HCT116 (cell line): ENCODE data around the gene TBRG4. TPM values are rescaled to one million over a fixed set of nuclear protein-coding genes. Genes with fewer than 3 reads are reported as not detected.

Source experiments
- ATAC-seq: fragments of 200-7000 bp; cut with Tn5 transposase; 2 replicates; pipeline ENCODE4 v1.9.1; 2020; ENCODE audit warnings: mild to moderate bottlenecking, moderate library complexity
- BruUV-seq: library from RNA; stranded (reverse); fragments of 400-500 nt; replicated peaks from 2 replicates; lab custom pipeline; 2021; lab: Mats Ljungman, UMichigan
- CTCF ChIA-PET: fragments of 300-600 bp; sonication (Branson Sonifier 250); formaldehyde crosslinking; loops from one replicate; lab custom pipeline; 2021; ENCODE audit warnings: antibody characterized with exemption; lab: Charles Lee
- POLR2A ChIA-PET: fragments of 300-600, 350-600 bp; sonication (Branson Sonifier 250); formaldehyde crosslinking; loops from one replicate; lab custom pipeline; 2021; ENCODE audit warnings: antibody characterized with exemption; lab: Charles Lee
- RAD21 ChIA-PET, 2 experiments: fragments of 300-600 bp; sonication (Branson Sonifier 250); formaldehyde crosslinking; loops; one replicate each; lab custom pipeline; 2023; ENCODE audit warnings: low total read pairs in 2 of 2; ENCODE audit not compliant: uncharacterized antibody in 2 of 2, unreplicated experiment in 2 of 2, low non-redundant PET in 1 of 2; lab: Charles Lee
- DNase-seq: peaks from one replicate; pipeline ENCODE4 v3.0.0-alpha.2; 2010; ENCODE audit warnings: low read depth, low spot score
- H2AFZ ChIP-seq: fragments of 200-600 bp; shearing (Covaris generic), sonication (generic); 2 replicates; pipeline ENCODE4 v1.6.1; 2017; ENCODE audit warnings: low read depth, mixed run types, mixed read lengths, antibody characterized with exemption, low read length; ENCODE audit not compliant: poor library complexity, severe bottlenecking
- H3K27ac ChIP-seq: 2 replicates; pipeline ENCODE4 v1.5.1; 2012; ENCODE audit warnings: low read depth, low read length
- H3K27me3 ChIP-seq: fragments of 200-600 bp; sonication (generic); 2 replicates; pipeline ENCODE4 v1.6.1; 2016; ENCODE audit warnings: mixed run types, low read length, mixed read lengths; ENCODE audit not compliant: insufficient read depth
- H3K36me3 ChIP-seq, 2 experiments: fragments of 200-500 bp in 1 of 2; fragments of 200-600 bp in 1 of 2; sonication (Bioruptor generic) in 1 of 2; sonication (generic) in 1 of 2; 2 replicates each; pipeline versions ENCODE4 v1.5.1 to v1.6.1; 2014 to 2016; ENCODE audit warnings: low read length in 2 of 2, inconsistent platforms in 1 of 2, mixed read lengths in 1 of 2, mixed run types in 1 of 2; ENCODE audit not compliant: insufficient read depth in 2 of 2, control insufficient read depth in 1 of 2
- H3K4me1 ChIP-seq, 2 experiments: fragments of 200-600 bp in 1 of 2; sonication (generic) in 1 of 2; 2 replicates each; pipeline versions ENCODE4 v1.5.1 to v1.6.1; 2012 to 2017; ENCODE audit warnings: low read length in 2 of 2, inconsistent platforms in 1 of 2, mild to moderate bottlenecking in 1 of 2, mixed read lengths in 1 of 2, mixed run types in 1 of 2, moderate library complexity in 1 of 2; ENCODE audit not compliant: insufficient read depth in 2 of 2, control insufficient read depth in 1 of 2
- H3K4me2 ChIP-seq: fragments of 200-600 bp; sonication (generic); 2 replicates; pipeline ENCODE4 v1.6.1; 2017; ENCODE audit warnings: mixed run types, low read length, mixed read lengths
- H3K4me3 ChIP-seq, 2 experiments: fragments of 200-600 bp in 1 of 2; sonication (generic) in 1 of 2; replicated peaks in 1 of 2; 2 replicates each; pipeline ENCODE4 v1.5.1; 2011 to 2016; ENCODE audit warnings: low read length in 2 of 2, control low read depth in 1 of 2, low read depth in 1 of 2, mild to moderate bottlenecking in 1 of 2, mixed read lengths in 1 of 2, mixed run types in 1 of 2
- H3K79me2 ChIP-seq: fragments of 200-600 bp; sonication (generic); 2 replicates; pipeline ENCODE4 v1.6.1; 2017; ENCODE audit warnings: mild to moderate bottlenecking, mixed run types, low read length, moderate library complexity, mixed read lengths; ENCODE audit not compliant: insufficient read depth
- H3K9ac ChIP-seq: fragments of 200-600 bp; sonication (generic); 2 replicates; pipeline ENCODE4 v1.6.1; 2016; ENCODE audit warnings: low read length, mixed read lengths
- H3K9me2 ChIP-seq: fragments of 200-600 bp; sonication (generic), shearing (Covaris generic); 2 replicates; pipeline ENCODE4 v1.6.1; 2017; ENCODE audit warnings: mixed run types, mild to moderate bottlenecking, moderate library complexity; ENCODE audit not compliant: insufficient read depth
- H3K9me3 ChIP-seq, 2 experiments: fragments of 200-500 bp in 1 of 2; fragments of 200-600 bp in 1 of 2; sonication (Bioruptor generic) in 1 of 2; sonication (generic) in 1 of 2; 2 replicates each; pipeline ENCODE4 v1.6.1; 2014 to 2017; ENCODE audit warnings: low read length in 2 of 2, mixed read lengths in 2 of 2, inconsistent platforms in 1 of 2, low read depth in 1 of 2, mild to moderate bottlenecking in 1 of 2, mixed run types in 1 of 2, moderate library complexity in 1 of 2; ENCODE audit not compliant: control insufficient read depth in 1 of 2, insufficient read depth in 1 of 2
- H4K20me1 ChIP-seq: fragments of 200-600 bp; sonication (generic), shearing (Covaris generic); 2 replicates; pipeline ENCODE4 v1.6.1; 2017; ENCODE audit warnings: mixed run types, mild to moderate bottlenecking, moderate library complexity; ENCODE audit not compliant: insufficient read depth
- POLR2A ChIP-seq: IDR thresholded peaks from 2 replicates; pipeline ENCODE4 v1.7.0; 2011; ENCODE audit warnings: borderline replicate concordance; ENCODE audit not compliant: insufficient read depth, insufficient read length; ENCODE audit errors: extremely low read depth
- POLR2AphosphoS5 ChIP-seq: IDR thresholded peaks from 2 replicates; pipeline ENCODE4 v1.6.1; 2011; ENCODE audit warnings: mild to moderate bottlenecking, low read depth, low read length, moderate library complexity
- SP1 ChIP-seq: IDR thresholded peaks from 2 replicates; pipeline ENCODE4 v1.6.1; 2012; ENCODE audit warnings: low read depth
- SRF ChIP-seq: IDR thresholded peaks from 2 replicates; pipeline ENCODE4 v1.6.1; 2012; ENCODE audit warnings: low read depth
- TCF7L2 ChIP-seq: IDR thresholded peaks from 2 replicates; pipeline ENCODE4 v1.7.0; 2011; ENCODE audit warnings: borderline replicate concordance, inconsistent platforms; ENCODE audit not compliant: insufficient read depth, insufficient read length; ENCODE audit errors: extremely low read depth
- ZFX ChIP-seq: fragments of 450-650 bp; IDR thresholded peaks from 2 replicates; pipeline ENCODE4 v1.6.1; 2017
- intact Hi-C: fragments of 100-400 bp; cut with micrococcal nuclease; formaldehyde crosslinking; loops from 2 replicates; pipeline ENCODE4 v1.10.0; 2022
- total RNA-seq: library from RNA; stranded (reverse); gene quantifications from one replicate; pipeline ENCODE4 v1.2.1, GENCODE V29; 2021; ENCODE audit not compliant: unreplicated experiment
- TF ChIP-seq, protein P1 (sequence below): IDR thresholded peaks from 2 replicates; pipeline ENCODE4 v1.6.1; 2011; ENCODE audit warnings: mild to moderate bottlenecking, low read length, moderate library complexity; ENCODE audit not compliant: insufficient replicate concordance; ENCODE audit errors: extremely low read depth
- TF ChIP-seq, protein P2 (sequence below): IDR thresholded peaks from 2 replicates; pipeline ENCODE4 v1.6.1; 2012; ENCODE audit warnings: low read depth
- TF ChIP-seq, protein P3 (sequence below), 3 experiments: fragments of 200-600 bp in 1 of 3; sonication (generic) in 1 of 3; IDR thresholded peaks in 2 of 3; conservative IDR thresholded peaks in 1 of 3; 2 replicates each; pipeline ENCODE4 v1.5.1; 2012 to 2017; ENCODE audit warnings: low read depth in 2 of 3, low read length in 2 of 3, antibody characterized with exemption in 1 of 3, borderline replicate concordance in 1 of 3, control low read depth in 1 of 3, mild to moderate bottlenecking in 1 of 3, mixed read lengths in 1 of 3, mixed run types in 1 of 3, moderate library complexity in 1 of 3; ENCODE audit not compliant: insufficient read depth in 1 of 3

Gene TBRG4
- total RNA-seq, 1 experiment from 2014 or later, result 136 TPM

DNA sequence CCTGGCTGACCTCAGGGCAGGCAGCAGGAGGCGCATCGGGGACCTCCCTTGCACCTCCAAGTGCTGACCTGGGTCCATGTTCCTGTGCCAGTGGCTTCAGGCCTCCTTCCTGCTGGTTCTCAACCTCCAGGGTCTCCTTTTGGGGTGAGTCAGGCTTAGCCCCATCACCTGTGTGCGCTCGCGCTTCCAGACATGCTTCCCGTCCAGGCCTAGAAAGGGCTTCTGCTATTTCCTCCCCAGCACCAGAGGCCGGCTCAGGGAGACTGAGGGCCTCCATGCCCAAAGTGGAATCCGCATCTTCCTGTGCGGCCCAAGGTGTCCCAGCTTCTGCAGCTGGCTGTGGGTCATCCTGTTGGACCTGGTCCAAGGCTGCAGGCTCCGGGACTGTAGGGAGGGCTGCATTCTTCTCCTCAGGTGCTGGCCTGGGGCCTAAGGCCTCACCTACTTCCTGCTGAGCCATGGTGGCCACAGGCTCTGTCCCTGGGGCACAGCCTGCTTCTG, 28.6 kb downstream of the TBRG4 start:
- Histone ChIP-seq H4K20me1 (no peaks in the 10 kb centered on the region), H3K4me3 (no peak overlapping the region), H3K4me2 (0 out of 2 replicates have a peak overlapping the region, but pooled peaks have one; percentile 18), H3K9me3 (no peaks in the 10 kb centered on the region), H3K36me3 (no peaks in the 10 kb centered on the region), H3K9me2 (no peaks in the 10 kb centered on the region), H3K9ac (0 out of 2 replicates have a peak overlapping the region, but pooled peaks have one; percentile 23), H3K4me1 (peaks cover 6% of the 10 kb centered on the region in 2 experiments; a peak in 3 of 4 replicates), H3K27me3 (no peaks in the 10 kb centered on the region), H3K79me2 (no peaks in the 10 kb centered on the region), H3K27ac (no peak overlapping the region; the same call in 1 of the 2 replicates), H2AFZ (no peak overlapping the region)
- BruUV-seq, result no TSS peak
- ChIA-PET POLR2A (no interaction called here), RAD21 (no interaction called here), CTCF (no interaction called here)
- DNase-seq (no peak), ATAC-seq (peak; percentile 39)
- TF ChIP-seq ZFX (0 out of 2 replicates have a peak, but pooled peaks have one; percentile 20), SP1 (no peak), POLR2A (no peak)
- intact Hi-C loops, result no loop called here

DNA sequence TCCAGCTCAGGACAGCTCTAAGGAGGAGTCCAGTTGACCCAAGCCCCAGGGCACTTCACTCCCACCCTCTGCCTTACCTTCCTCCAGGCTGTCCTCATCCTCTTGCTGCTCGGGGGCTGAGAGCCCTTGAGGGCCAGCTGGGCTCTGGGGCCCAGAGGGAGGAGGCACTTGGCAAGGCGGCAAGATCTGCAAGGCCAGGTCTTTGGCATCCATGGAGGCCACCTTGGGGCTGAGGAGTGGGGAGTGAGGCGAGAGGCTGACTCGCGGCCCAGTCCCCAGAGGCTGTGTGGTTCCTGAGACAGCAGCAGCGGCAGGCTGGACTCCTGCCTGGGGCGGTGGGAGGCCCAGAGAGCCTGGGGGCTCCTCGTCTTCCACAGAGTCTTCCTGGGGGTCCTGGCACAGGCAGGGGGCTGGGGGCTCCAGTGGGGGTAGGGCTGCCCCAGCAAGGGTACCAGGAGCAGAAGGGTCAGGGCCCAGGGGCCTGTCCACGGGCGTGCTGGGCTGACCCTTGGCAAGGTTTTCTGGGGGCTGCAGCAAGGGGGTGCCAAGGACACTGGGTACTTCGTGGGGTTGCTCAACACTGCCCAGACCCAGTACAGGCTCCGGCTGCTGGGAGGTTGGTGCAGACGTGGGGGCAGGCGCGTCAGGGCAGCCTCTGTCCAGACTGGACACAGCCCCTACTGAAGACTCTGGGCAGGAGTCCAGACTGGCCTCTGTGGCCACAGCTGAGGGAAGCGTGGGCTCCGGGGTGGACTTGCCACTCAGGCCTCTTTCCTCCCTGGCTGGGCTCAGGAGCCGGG, 29.3 kb downstream of the TBRG4 start:
- Histone ChIP-seq H4K20me1 (no peaks in the 10 kb centered on the region), H3K27me3 (no peaks in the 10 kb centered on the region), H3K9me3 (no peaks in the 10 kb centered on the region), H3K9me2 (no peaks in the 10 kb centered on the region), H3K9ac (no peak overlapping the region), H3K4me2 (no peak overlapping the region), H3K36me3 (no peaks in the 10 kb centered on the region), H3K4me1 (peaks cover 6% of the 10 kb centered on the region in 2 experiments; a peak in 3 of 4 replicates), H3K27ac (no peak overlapping the region; the same call in 1 of the 2 replicates), H3K79me2 (no peaks in the 10 kb centered on the region), H2AFZ (no peak overlapping the region), H3K4me3 (no peak overlapping the region)
- POLR2A ChIA-PET, result no interaction called here
- CTCF ChIA-PET, result no interaction called here
- no TSS peak for BruUV-seq
- intact Hi-C loops, result no loop called here
- 0 out of 2 replicates have a peak, but pooled peaks have one; percentile 10 for ATAC-seq
- DNase-seq, result no peak
- RAD21 ChIA-PET, result no interaction called here
- TF ChIP-seq TCF7L2 (no peak), POLR2AphosphoS5 (no peak), SRF (no peak), POLR2A (no peak)
- TF ChIP-seq, protein P1, sequence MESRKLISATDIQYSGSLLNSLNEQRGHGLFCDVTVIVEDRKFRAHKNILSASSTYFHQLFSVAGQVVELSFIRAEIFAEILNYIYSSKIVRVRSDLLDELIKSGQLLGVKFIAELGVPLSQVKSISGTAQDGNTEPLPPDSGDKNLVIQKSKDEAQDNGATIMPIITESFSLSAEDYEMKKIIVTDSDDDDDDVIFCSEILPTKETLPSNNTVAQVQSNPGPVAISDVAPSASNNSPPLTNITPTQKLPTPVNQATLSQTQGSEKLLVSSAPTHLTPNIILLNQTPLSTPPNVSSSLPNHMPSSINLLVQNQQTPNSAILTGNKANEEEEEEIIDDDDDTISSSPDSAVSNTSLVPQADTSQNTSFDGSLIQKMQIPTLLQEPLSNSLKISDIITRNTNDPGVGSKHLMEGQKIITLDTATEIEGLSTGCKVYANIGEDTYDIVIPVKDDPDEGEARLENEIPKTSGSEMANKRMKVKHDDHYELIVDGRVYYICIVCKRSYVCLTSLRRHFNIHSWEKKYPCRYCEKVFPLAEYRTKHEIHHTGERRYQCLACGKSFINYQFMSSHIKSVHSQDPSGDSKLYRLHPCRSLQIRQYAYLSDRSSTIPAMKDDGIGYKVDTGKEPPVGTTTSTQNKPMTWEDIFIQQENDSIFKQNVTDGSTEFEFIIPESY, result no peak
- TF ChIP-seq, protein P2, sequence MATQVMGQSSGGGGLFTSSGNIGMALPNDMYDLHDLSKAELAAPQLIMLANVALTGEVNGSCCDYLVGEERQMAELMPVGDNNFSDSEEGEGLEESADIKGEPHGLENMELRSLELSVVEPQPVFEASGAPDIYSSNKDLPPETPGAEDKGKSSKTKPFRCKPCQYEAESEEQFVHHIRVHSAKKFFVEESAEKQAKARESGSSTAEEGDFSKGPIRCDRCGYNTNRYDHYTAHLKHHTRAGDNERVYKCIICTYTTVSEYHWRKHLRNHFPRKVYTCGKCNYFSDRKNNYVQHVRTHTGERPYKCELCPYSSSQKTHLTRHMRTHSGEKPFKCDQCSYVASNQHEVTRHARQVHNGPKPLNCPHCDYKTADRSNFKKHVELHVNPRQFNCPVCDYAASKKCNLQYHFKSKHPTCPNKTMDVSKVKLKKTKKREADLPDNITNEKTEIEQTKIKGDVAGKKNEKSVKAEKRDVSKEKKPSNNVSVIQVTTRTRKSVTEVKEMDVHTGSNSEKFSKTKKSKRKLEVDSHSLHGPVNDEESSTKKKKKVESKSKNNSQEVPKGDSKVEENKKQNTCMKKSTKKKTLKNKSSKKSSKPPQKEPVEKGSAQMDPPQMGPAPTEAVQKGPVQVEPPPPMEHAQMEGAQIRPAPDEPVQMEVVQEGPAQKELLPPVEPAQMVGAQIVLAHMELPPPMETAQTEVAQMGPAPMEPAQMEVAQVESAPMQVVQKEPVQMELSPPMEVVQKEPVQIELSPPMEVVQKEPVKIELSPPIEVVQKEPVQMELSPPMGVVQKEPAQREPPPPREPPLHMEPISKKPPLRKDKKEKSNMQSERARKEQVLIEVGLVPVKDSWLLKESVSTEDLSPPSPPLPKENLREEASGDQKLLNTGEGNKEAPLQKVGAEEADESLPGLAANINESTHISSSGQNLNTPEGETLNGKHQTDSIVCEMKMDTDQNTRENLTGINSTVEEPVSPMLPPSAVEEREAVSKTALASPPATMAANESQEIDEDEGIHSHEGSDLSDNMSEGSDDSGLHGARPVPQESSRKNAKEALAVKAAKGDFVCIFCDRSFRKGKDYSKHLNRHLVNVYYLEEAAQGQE, result no peak
- TF ChIP-seq, protein P3, sequence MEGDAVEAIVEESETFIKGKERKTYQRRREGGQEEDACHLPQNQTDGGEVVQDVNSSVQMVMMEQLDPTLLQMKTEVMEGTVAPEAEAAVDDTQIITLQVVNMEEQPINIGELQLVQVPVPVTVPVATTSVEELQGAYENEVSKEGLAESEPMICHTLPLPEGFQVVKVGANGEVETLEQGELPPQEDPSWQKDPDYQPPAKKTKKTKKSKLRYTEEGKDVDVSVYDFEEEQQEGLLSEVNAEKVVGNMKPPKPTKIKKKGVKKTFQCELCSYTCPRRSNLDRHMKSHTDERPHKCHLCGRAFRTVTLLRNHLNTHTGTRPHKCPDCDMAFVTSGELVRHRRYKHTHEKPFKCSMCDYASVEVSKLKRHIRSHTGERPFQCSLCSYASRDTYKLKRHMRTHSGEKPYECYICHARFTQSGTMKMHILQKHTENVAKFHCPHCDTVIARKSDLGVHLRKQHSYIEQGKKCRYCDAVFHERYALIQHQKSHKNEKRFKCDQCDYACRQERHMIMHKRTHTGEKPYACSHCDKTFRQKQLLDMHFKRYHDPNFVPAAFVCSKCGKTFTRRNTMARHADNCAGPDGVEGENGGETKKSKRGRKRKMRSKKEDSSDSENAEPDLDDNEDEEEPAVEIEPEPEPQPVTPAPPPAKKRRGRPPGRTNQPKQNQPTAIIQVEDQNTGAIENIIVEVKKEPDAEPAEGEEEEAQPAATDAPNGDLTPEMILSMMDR (IDR thresholded peaks at IDR 0.05 in 2 of 3, conservative IDR thresholded peaks at IDR 0.05 in 1 of 3; ENCODE audit: borderline replicate concordance in 1 of 3, insufficient read depth in 1 of 3, low read depth in 2 of 3, low read length in 2 of 3), result no peak
